ENCODE data around the gene RPS6KA2.

Gene RPS6KA2

DNA sequence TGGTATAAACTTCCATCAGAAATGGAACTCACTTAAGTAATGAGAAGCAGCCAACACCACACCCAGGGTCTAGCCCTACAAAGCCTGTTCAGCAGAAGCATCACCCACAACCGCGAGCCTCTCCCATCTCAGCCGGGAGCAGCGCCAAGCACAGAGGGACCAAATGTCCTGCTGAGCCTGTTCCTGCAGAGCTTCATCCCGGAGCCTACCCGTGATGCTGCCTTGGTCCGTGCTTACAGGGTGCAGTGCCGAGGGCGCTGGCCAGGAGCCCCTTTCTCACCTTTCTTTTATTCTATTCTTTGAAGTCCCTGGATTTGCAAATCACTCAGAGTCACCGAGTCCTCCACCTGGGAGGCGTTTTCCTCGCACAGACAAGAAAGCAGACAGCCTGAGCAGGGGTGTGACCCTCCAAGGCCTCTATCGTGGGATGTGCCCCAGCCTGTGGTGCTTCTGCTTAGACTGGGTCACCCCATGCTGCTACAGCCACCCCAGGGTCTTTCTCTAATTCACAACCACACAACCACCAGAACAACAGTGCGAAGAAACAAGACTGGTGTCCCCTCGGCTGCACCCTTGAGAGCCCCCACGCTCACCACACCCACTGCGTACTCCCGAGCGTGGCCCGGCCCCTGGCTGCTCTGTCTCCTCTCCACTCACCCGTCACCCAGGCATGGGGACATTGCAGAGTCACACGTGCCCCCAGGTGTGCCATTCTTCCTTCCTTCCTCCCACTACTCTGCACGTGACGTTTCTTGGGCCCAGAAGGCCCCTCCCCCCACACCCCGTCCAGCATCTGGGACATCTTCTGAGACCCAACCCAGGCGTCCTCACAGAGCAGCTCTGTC is 152.1 kb downstream of the RPS6KA2 start:
- CTCF ChIA-PET = no interaction called here
- TF ChIP-seq, protein P1, sequence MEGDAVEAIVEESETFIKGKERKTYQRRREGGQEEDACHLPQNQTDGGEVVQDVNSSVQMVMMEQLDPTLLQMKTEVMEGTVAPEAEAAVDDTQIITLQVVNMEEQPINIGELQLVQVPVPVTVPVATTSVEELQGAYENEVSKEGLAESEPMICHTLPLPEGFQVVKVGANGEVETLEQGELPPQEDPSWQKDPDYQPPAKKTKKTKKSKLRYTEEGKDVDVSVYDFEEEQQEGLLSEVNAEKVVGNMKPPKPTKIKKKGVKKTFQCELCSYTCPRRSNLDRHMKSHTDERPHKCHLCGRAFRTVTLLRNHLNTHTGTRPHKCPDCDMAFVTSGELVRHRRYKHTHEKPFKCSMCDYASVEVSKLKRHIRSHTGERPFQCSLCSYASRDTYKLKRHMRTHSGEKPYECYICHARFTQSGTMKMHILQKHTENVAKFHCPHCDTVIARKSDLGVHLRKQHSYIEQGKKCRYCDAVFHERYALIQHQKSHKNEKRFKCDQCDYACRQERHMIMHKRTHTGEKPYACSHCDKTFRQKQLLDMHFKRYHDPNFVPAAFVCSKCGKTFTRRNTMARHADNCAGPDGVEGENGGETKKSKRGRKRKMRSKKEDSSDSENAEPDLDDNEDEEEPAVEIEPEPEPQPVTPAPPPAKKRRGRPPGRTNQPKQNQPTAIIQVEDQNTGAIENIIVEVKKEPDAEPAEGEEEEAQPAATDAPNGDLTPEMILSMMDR (IDR thresholded peaks at IDR 0.05; ENCODE audit: insufficient read depth, low read length, missing control alignments) = no peak
- DNase-seq (ENCODE audit: low read depth, low spot score) = no peak
- no peak overlapping the region for H3K4me3 ChIP-seq (ENCODE audit: low read depth, low read length)
- POLR2A ChIA-PET = no interaction called here

DNA sequence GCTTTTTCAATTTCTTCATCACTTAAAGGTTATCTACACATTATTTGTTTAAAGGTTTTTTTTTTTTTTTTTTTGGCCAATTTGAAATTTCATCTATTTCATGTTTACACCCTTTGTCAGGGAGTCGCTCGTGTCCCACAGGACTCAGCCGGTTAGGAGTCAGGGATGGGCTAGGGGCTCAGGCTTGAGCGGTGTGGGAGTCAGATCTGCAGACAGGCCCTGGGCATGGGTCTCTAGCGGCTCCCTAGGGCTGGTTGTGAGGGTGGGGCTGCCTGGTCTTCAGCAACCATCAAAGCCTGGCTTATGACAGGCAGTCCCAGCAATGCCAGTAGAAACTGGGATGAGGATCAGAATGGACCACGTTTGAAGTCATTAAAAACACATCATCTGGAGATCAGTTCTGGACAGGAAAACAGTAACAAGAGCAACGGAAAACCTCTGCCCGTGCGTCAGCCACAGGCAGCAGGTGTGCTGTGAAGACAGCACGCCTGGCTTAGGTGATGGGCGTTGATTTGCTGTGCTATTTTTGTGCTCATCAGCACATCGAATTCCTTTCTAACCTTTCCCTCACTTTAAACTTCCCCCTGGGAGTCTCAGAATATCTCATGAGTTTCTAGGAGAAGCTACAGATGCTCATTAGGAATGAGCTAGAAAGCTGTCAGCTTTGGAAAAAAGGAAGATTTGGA is 153.0 kb downstream of the RPS6KA2 start:
- H3K4me3 ChIP-seq (ENCODE audit: low read depth, low read length) = no peak overlapping the region
- TF ChIP-seq, protein P1 (IDR thresholded peaks at IDR 0.05; ENCODE audit: insufficient read depth, low read length, missing control alignments) = no peak
- CTCF ChIA-PET = no interaction called here
- POLR2A ChIA-PET = no interaction called here
- DNase-seq (ENCODE audit: low read depth, low spot score) = no peak

DNA sequence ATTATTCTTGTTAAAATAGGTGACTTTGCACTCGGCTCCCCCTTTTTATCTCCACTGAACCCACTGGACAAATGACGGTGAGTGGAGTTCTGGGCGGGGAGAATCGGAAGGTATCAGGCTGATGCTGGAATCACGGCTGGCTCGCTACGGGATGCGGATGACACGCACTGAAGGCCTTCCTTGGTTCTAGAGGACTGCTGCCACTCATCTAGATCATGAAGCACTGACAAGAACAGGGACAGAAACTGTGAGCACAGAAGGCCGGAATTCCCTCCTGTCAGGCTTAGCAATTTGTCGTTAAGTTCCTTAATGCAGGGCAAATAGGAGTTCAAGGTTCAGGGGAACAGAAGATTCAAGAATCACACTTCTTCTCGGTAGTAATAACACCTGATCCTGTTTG is 154.4 kb downstream of the RPS6KA2 start:
- DNase-seq (ENCODE audit: low read depth, low spot score) = no peak
- H3K4me3 ChIP-seq (ENCODE audit: low read depth, low read length) = no peak overlapping the region
- ChIA-PET POLR2A (no interaction called here), CTCF (no interaction called here)
- TF ChIP-seq, protein P1 (IDR thresholded peaks at IDR 0.05; ENCODE audit: insufficient read depth, low read length, missing control alignments) = no peak

DNA sequence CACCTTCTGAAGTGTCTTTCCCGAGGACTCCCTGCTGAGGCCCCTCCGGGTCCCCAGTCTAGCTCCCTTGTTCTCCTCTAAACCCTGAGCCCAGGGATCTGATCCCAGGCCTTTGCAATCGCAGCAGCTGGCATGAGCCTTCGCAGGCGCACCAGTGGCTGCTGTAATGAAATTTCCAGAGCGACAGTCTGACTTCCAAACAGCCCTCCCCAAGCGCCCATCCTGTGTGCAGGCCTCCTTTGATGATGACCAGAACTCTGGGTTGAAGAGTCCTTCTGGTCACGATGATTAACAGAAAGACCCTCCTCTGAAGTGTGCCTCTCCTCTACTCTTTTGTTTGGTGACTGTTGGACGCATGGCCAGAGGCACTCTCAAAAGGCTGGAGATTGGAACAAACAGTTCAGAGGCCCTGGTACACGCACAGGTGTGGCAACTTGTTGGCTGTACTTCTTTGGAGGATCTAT is 155.2 kb downstream of the RPS6KA2 start:
- ChIA-PET CTCF (interaction anchor here (1.1 kb wide), 1 partner anchor 91 kb away, joined by 3 read pairs; no protein-coding TSS in a partner anchor), POLR2A (no interaction called here)
- TF ChIP-seq, protein P1 (IDR thresholded peaks at IDR 0.05; ENCODE audit: insufficient read depth, low read length, missing control alignments) = no peak
- no peak for DNase-seq (ENCODE audit: low read depth, low spot score)
- H3K4me3 ChIP-seq (ENCODE audit: low read depth, low read length) = no peak overlapping the region

GRCh38 chr6:166470863-166471410 is 156.1 kb downstream of the RPS6KA2 start:
- DNase-seq (ENCODE audit: low read depth, low spot score) = no peak

More at GRCh38 chr6:166470863-166471410, 156.1 kb downstream of the RPS6KA2 start:
- H3K4me3 ChIP-seq (ENCODE audit: low read depth, low read length) = no peak overlapping the region
- ChIA-PET CTCF (interaction anchor here (1.1 kb wide), 1 partner anchor 90 kb away, joined by 3 read pairs; no protein-coding TSS in a partner anchor), POLR2A (no interaction called here)
- TF ChIP-seq, protein P1 (IDR thresholded peaks at IDR 0.05; ENCODE audit: insufficient read depth, low read length, missing control alignments) = no peak

All from AG04449 (cell line).